WI38 (cell line): Measurements from ENCODE around the gene CUL4A.

ENCODE experiments used
- H3K4me3 ChIP-seq: 2 replicates; pipeline ENCODE4 v1.5.1; 2011; ENCODE audit warnings: low read depth, mild to moderate bottlenecking, control low read depth, low read length
- CTCF ChIP-seq: IDR thresholded peaks from 2 replicates; pipeline ENCODE4 v1.5.1; 2012; ENCODE audit warnings: low read depth, mild to moderate bottlenecking, control low read depth, low read length

The CUL4A gene

DNA sequence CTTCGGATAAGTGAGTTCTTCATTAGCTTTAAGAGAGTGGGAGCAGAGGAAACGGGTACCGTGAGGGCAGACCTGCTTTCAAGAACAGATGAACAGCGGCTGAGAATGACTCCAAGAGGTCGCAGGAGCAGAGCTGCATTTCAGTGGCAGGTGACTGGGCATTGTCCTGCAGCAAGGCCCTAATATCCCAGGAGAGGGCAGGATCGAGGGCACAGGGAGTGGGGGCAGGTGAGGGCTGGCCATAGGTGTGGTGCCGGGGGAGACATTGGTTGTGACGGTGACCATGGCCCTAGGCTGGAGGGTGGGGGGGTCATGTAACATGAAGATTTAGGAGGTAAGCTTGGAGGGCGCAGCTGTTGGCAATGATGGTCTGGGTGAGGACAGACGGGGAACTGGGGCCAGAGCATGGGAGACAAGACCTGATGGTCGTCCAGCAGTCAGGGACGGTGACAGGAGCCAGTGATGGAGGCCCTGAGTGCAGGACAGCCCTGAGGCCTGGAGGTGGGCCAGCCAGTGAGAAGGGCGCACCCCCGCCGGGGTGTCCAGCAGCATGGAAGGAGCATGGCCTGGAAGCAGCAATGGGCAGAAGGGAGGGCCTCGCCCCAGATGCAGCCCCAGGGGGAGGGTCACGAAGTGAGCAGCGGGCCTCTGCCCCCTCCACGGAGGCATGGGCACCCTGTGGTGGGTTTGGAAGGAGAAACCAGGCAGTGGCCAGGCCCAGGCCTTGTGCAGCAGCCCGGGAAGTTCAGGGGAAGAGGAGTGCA lies 58.4 kb downstream of the CUL4A start:
- TF ChIP-seq CTCF = no peak
- H3K4me3 ChIP-seq = no peak overlapping the region

DNA sequence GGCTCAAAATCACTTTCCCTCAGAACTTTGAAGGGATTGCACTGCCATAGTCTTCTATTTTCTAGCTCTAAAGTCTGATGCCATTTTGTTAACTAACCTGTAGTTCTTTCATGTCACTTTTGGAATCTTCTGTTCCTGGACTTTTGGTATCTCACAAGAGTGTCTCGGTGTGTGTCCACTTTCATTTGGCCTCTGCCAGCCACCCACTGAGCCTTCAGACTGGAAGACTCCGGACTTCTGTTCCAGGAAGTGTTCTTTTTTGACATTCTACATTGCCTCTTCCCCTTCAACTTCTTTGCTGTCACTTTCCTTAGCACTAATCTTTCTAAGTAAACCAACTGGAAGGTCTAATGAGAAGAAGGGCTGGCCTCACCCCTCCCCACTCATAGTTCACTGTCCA lies 62.6 kb downstream of the CUL4A start:
- TF ChIP-seq CTCF = no peak
- no peak overlapping the region for H3K4me3 ChIP-seq

DNA sequence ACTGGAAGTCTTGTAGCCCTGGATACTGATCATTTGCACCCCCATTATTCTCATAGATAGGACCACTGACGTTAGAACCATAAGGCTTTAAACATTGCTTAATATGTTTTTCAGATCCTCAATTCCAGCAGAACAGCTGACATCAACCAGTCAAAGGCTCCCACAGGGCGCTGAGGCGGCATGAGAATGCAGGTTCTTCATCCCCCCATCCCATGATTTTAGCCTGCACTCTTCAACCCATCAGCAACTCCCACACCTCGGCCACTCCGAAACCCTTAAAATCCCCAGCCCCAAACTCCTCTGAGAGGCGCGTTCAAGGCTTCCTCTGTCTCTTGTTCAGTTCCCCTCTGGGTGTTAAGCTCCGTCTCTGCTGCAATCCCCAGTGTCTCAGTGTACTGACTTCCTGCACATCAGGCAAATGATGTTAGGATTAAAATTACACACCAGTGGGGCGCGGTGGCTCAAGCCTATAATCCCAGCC lies 63.3 kb downstream of the CUL4A start:
- TF ChIP-seq CTCF = no peak
- no peak overlapping the region for H3K4me3 ChIP-seq

DNA sequence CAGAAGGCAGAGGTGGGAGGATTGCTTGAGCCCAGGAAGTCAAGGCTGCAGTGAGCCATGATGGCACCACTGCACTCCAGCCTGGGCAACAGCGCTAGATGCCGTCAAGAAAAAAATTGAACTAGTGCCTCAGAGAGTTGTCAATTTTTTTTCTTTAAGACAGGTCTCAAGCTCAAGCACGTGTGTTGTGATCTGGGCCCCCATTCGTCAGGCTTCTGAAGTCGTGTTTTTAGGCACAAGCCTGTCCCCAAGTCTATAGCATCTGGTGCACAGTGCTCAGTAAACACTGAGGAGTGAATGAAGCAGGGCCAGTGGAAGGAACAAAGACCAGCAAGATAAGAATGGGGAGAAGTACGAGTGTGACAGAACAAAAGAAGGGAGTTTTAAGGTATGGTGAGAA lies 63.9 kb downstream of the CUL4A start:
- no peak for TF ChIP-seq CTCF
- H3K4me3 ChIP-seq = no peak overlapping the region

DNA sequence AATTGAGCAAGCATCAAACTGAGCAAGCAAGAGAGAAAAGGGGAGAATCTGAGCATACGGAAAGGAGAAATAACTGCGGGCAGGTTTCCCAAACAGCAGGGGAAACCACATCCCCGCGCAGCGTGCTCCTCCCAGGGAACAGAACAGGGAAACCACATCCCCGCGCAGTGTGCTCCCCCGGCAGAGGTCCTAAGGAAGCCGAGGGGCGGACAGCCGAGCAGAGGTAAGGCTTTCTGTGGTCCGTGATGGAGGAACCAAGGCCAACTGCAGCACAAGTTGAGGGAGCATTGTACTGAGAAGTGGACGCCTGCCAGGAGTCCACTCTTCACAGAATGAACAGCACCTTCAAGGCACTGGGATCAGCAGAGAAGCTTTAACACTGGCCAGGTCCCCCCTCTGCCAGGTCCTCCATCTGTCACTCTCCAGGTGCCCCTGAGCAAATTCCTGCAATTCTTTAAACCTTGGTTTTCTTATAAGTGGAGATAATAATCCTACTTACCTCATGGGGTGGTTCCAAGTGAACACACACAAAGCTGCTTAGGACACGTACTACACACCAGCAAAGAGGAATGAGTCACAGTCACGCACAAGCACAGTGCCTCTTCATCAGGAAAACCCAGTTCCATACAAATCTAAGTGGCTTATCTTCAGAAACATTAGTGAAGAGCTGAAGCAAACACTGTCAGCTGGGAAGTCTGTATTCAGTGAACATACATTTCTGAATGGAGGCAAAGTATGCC lies 64.6 kb downstream of the CUL4A start:
- H3K4me3 ChIP-seq = no peak overlapping the region
- TF ChIP-seq CTCF = no peak

- H3K4me3 ChIP-seq = no peak overlapping the region
- no peak for TF ChIP-seq CTCF
These were observed 65.3 kb downstream of the CUL4A start for GRCh38 chr13:113274721-113275120.

- peak; percentile 39 for TF ChIP-seq CTCF
- H3K4me3 ChIP-seq = no peak overlapping the region
These were observed 66.0 kb downstream of the CUL4A start for GRCh38 chr13:113275387-113275786.
